HG03066 (cell line): ENCODE results near the gene LRRFIP1.

Experiments used
- ATAC-seq: cut with Tn5 transposase; IDR thresholded peaks from one replicate; pipeline ENCODE4 v1.9.1; 2021; ENCODE audit warnings: low read depth; ENCODE audit not compliant: unreplicated experiment

The LRRFIP1 gene

GRCh38 chr2:237717366-237718276 is 90.2 kb downstream of the LRRFIP1 start:
- no peak for ATAC-seq

- no peak for ATAC-seq
Observed at GRCh38 chr2:237718277-237718634, 90.9 kb downstream of the LRRFIP1 start.

- ATAC-seq: no peak
Observed at GRCh38 chr2:237720444-237720843, 93.1 kb downstream of the LRRFIP1 start.

- ATAC-seq: no peak
Observed at GRCh38 chr2:237720957-237721356, 93.6 kb downstream of the LRRFIP1 start.

- no peak for ATAC-seq
Observed at GRCh38 chr2:237721458-237721857, 94.1 kb downstream of the LRRFIP1 start.

GRCh38 chr2:237722616-237723015 is 95.2 kb downstream of the LRRFIP1 start:
- no peak for ATAC-seq

GRCh38 chr2:237723023-237723422 is 95.6 kb downstream of the LRRFIP1 start:
- ATAC-seq: no peak

GRCh38 chr2:237723602-237724001 is 96.2 kb downstream of the LRRFIP1 start:
- no peak for ATAC-seq

- no peak for ATAC-seq
Observed at GRCh38 chr2:237724811-237725478, 97.6 kb downstream of the LRRFIP1 start.

GRCh38 chr2:237725661-237726060 is 98.3 kb downstream of the LRRFIP1 start:
- no peak for ATAC-seq

GRCh38 chr2:237726401-237726830 is 99.0 kb downstream of the LRRFIP1 start:
- no peak for ATAC-seq

GRCh38 chr2:237727363-237727762 is 100.0 kb downstream of the LRRFIP1 start:
- ATAC-seq: no peak

GRCh38 chr2:237729681-237730475 is 102.5 kb downstream of the LRRFIP1 start:
- no peak for ATAC-seq

GRCh38 chr2:237731663-237732062 is 104.3 kb downstream of the LRRFIP1 start:
- no peak for ATAC-seq

GRCh38 chr2:237732070-237732469 is 104.7 kb downstream of the LRRFIP1 start:
- ATAC-seq: no peak

GRCh38 chr2:237732790-237733381 is 105.5 kb downstream of the LRRFIP1 start:
- no peak for ATAC-seq

GRCh38 chr2:237733677-237734300 is 106.4 kb downstream of the LRRFIP1 start:
- no peak for ATAC-seq

- no peak for ATAC-seq
Observed at GRCh38 chr2:237734905-237735623, 107.7 kb downstream of the LRRFIP1 start.

GRCh38 chr2:237735798-237736197 is 108.4 kb downstream of the LRRFIP1 start:
- ATAC-seq: no peak

- ATAC-seq: no peak
Observed at GRCh38 chr2:237736783-237737182, 109.4 kb downstream of the LRRFIP1 start.
